Activated T-helper 1 cell treated with anti-CD3 and anti-CD28 coated beads, Interleukin-12 subunit alpha, Interleukin-12 subunit beta, Interleukin-2, Interleukin-4 antibody, amounts not matched to agents 30 ng/mL and 10 ng/mL and 1 ng/mL, durations not matched to agents 14 hours and 24 hours and 36 hours (primary cell): ENCODE data around the gene CLIC6. TPM values are rescaled to one million over a fixed set of nuclear protein-coding genes. Genes with fewer than 3 reads are reported as not detected.

Experiments
- DNase-seq: peaks from one replicate; pipeline ENCODE4 v3.0.0; 2021; ENCODE audit warnings: low spot score
- H3K27ac Mint-ChIP-seq: one replicate; pipeline ENCODE4 v1.8.0; 2021; ENCODE audit warnings: mild to moderate bottlenecking, mixed read lengths
- H3K27me3 Mint-ChIP-seq: one replicate; pipeline ENCODE4 v1.8.0; 2022; ENCODE audit warnings: mild to moderate bottlenecking, moderate library complexity, mixed read lengths; ENCODE audit not compliant: insufficient read depth
- H3K36me3 Mint-ChIP-seq: one replicate; pipeline ENCODE4 v1.8.0; 2021; ENCODE audit warnings: low read depth, mixed read lengths
- H3K4me1 Mint-ChIP-seq: one replicate; pipeline ENCODE4 v1.8.0; 2021; ENCODE audit warnings: low read depth, mixed read lengths
- H3K4me3 Mint-ChIP-seq: one replicate; pipeline ENCODE4 v1.8.0; 2021; ENCODE audit warnings: mild to moderate bottlenecking, moderate library complexity, mixed read lengths
- H3K9me3 Mint-ChIP-seq: one replicate; pipeline ENCODE4 v1.8.0; 2021; ENCODE audit warnings: mixed read lengths
- intact Hi-C: fragments of 100-400 bp; cut with micrococcal nuclease; formaldehyde crosslinking; loops from one replicate; pipeline ENCODE4 v1.15.1; 2024
- total RNA-seq: library from RNA; stranded (reverse); gene quantifications from 2 replicates; pipeline ENCODE4 v1.2.3, GENCODE V29; 2022

The CLIC6 gene
- total RNA-seq, 1 donor from 2014 or later, result not detected

DNA sequence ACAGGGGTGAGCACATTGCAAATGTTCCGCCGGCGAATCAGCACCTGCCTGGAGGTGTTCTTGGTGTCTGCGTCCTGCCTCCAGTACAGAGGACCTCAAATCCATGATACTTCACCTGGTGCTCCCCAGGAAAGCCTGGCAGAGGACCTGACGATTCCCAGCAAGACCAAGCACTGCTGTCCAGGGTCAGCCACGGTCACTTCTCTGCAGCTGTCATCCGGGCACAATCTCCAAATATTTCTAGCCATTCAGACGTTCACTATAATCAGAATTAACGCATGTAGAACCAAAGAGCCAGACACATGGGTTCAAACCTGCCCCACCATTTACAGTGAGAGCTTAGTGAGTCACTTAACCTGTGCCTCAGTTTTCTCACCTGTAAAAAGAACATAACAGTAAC is 74.5 kb downstream of the CLIC6 start:
- no peaks in the 10 kb centered on the region for H3K9me3 Mint-ChIP-seq
- intact Hi-C loops, result loop anchor here (10.0 kb wide), 1 partner anchor 762 kb away; no protein-coding TSS in a partner anchor

GRCh38 chr21:34743831-34744230 is 75.0 kb downstream of the CLIC6 start:
- H3K27ac Mint-ChIP-seq, result no peak overlapping the region
- H3K9me3 Mint-ChIP-seq, result no peaks in the 10 kb centered on the region
- H3K4me1 Mint-ChIP-seq, result peaks cover 4% of the 10 kb centered on the region
- no peaks in the 10 kb centered on the region for H3K36me3 Mint-ChIP-seq
- DNase-seq, result no peak
- intact Hi-C loops, result loop anchor here (2.0 to 10.0 kb wide), 2 partner anchors 301 to 761 kb away; no protein-coding TSS in a partner anchor
- H3K27me3 Mint-ChIP-seq, result peaks cover 5% of the 10 kb centered on the region
- no peak overlapping the region for H3K4me3 Mint-ChIP-seq

More for the DNA sequence above, 74.5 kb downstream of the CLIC6 start:
- no peak for DNase-seq
- H3K4me3 Mint-ChIP-seq, result no peak overlapping the region
- H3K36me3 Mint-ChIP-seq, result no peaks in the 10 kb centered on the region
- H3K27ac Mint-ChIP-seq, result no peak overlapping the region
- H3K4me1 Mint-ChIP-seq, result peaks cover 4% of the 10 kb centered on the region
- peaks cover 10% of the 10 kb centered on the region for H3K27me3 Mint-ChIP-seq

DNA sequence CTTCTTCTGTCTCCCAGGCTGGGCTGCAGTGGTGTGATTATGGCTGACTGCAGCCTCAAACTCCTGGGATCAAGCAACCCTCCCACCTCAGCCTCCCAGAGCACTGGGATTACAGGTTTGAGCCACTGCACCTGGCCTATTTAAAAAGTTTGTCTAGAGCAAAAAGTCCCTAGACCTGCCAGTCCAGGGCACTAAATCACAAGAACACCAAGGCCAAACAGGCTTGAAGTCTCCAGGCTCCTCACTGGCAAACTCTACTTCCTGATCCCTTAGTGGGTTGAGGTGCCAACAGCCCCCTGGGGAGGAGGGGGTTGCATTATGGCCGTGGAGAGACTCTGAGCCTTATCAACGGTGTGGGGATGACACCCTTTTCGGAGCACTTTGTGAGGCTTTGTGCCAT is 76.0 kb downstream of the CLIC6 start:
- H3K4me3 Mint-ChIP-seq, result no peak overlapping the region
- no peaks in the 10 kb centered on the region for H3K36me3 Mint-ChIP-seq
- H3K27me3 Mint-ChIP-seq, result peaks cover 4% of the 10 kb centered on the region
- no peak for DNase-seq
- H3K27ac Mint-ChIP-seq, result no peak overlapping the region
- no peaks in the 10 kb centered on the region for H3K9me3 Mint-ChIP-seq
- peaks cover 4% of the 10 kb centered on the region for H3K4me1 Mint-ChIP-seq
- intact Hi-C loops, result loop anchor here (1.0 to 10.0 kb wide), 6 partner anchors 144 to 1284 kb away; no protein-coding TSS in a partner anchor

DNA sequence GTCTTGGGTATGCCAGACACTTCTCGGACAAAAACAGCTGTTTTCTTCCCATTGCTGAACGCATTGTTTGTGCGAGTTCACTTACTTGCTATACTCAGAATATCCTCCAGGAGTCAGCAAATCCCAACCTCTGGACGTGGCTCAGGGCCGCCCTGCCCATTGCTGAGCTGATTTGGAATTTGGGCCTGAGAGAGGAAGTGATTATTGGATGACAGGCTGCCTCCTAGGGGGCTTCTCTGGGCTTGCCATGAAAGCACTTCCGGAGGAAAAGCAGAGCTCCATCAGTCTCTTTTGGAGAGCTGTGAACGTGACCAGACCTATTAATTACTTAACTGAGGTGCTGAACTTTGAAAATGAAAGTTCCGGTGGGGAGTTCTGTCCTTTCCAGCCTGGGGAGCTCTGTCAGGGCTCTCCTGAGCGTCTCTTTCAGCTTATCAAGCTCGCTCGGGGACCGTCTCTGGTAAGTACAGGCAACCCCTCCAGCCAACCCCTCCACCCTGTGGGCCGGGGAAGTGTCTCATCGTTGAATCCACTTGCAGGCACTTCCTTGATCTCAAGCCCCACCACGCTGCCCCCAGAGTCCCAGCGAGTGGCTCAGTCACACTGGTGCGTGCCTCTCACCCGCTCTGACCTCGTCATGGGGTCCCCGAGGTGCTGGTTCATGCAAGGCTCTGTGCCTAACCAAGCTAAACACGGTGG is 76.9 kb downstream of the CLIC6 start:
- intact Hi-C loops, result loop anchor here (1.0 to 10.0 kb wide), 6 partner anchors 143 to 1283 kb away; no protein-coding TSS in a partner anchor
- peaks cover 9% of the 10 kb centered on the region for H3K27me3 Mint-ChIP-seq
- H3K36me3 Mint-ChIP-seq, result no peaks in the 10 kb centered on the region
- H3K4me1 Mint-ChIP-seq, result peaks cover 4% of the 10 kb centered on the region
- DNase-seq, result peak; percentile 46
- no peaks in the 10 kb centered on the region for H3K9me3 Mint-ChIP-seq
- H3K4me3 Mint-ChIP-seq, result peak overlapping the region; percentile 13
- H3K27ac Mint-ChIP-seq, result peak overlapping the region; percentile 1

GRCh38 chr21:34748862-34749261 is 80.1 kb downstream of the CLIC6 start:
- no peak for DNase-seq
- no peak overlapping the region for H3K27ac Mint-ChIP-seq
- H3K4me3 Mint-ChIP-seq, result no peak overlapping the region
- peaks cover 4% of the 10 kb centered on the region for H3K4me1 Mint-ChIP-seq
- no peaks in the 10 kb centered on the region for H3K36me3 Mint-ChIP-seq
- peaks cover 10% of the 10 kb centered on the region for H3K27me3 Mint-ChIP-seq
- intact Hi-C loops, result loop anchor here (10.0 kb wide), 1 partner anchor 756 kb away; no protein-coding TSS in a partner anchor
- H3K9me3 Mint-ChIP-seq, result no peaks in the 10 kb centered on the region

- Mint-ChIP-seq H3K27ac (no peak overlapping the region), H3K36me3 (no peaks in the 10 kb centered on the region), H3K9me3 (no peaks in the 10 kb centered on the region), H3K27me3 (peaks cover 16% of the 10 kb centered on the region), H3K4me1 (no peaks in the 10 kb centered on the region), H3K4me3 (no peak overlapping the region)
- intact Hi-C loops, result no loop called here
- DNase-seq, result no peak
Observed at GRCh38 chr21:34754690-34755647, 86.2 kb downstream of the CLIC6 start.

GRCh38 chr21:34761758-34762330 is 93.0 kb downstream of the CLIC6 start:
- H3K27me3 Mint-ChIP-seq, result peaks cover 2% of the 10 kb centered on the region
- no peak for DNase-seq

DNA sequence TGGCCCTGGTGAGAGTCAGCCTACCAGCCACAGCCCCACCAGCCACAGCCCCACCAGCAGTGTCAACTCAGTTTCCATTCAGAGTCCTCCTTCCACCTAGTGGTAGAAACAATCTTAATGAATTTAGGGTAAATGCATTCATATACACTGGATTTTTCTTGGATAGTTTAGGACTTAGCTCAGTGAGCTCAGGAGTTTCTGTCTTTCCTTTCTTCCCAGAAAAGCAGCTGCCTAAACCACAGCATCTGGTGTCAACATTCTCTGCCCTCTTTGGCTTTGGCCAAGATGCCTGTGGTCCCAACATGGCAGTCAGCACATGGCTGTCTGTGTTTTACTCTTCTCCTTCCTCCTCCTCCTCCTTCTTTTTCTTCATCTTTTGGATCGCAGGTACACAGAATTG is 94.0 kb downstream of the CLIC6 start:
- peaks cover 13% of the 10 kb centered on the region for H3K9me3 Mint-ChIP-seq
- no peak overlapping the region for H3K27ac Mint-ChIP-seq
- H3K4me3 Mint-ChIP-seq, result no peak overlapping the region
- intact Hi-C loops, result no loop called here
- DNase-seq, result no peak
- H3K27me3 Mint-ChIP-seq, result peaks cover 2% of the 10 kb centered on the region
- no peaks in the 10 kb centered on the region for H3K36me3 Mint-ChIP-seq
- no peaks in the 10 kb centered on the region for H3K4me1 Mint-ChIP-seq

More at GRCh38 chr21:34761758-34762330, 93.0 kb downstream of the CLIC6 start:
- Mint-ChIP-seq H3K4me1 (no peaks in the 10 kb centered on the region), H3K27ac (no peak overlapping the region), H3K36me3 (no peaks in the 10 kb centered on the region), H3K4me3 (no peak overlapping the region), H3K9me3 (peaks cover 13% of the 10 kb centered on the region)
- intact Hi-C loops, result no loop called here

DNA sequence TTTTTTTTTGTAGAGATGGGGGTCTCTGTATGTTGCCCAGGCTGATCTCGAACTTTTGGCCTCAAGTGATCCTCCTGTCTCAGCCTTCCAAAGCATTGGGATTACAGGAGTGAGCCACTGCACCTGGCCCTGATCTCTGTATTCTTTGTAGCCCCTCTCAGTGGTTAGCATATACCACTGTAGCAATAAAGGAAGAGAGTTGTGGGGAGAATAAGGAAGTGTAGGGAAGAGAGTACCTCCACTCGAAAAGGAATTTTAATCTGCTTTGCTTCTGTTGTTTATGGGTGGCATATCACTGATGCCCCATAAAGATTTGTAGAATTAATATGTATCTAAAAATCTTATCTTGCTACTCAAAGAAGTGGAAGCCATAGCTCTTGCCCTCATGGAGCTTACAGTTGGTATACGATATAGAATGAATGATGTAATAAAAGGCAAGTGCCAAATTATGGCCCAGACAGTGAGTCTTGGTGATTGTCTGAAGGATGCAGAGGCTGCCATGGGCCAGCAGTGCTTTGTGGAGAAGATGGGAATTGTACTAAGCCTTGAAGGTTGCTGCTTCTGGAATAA is 96.0 kb downstream of the CLIC6 start:
- Mint-ChIP-seq H3K27me3 (peaks cover 2% of the 10 kb centered on the region), H3K9me3 (peaks cover 13% of the 10 kb centered on the region), H3K27ac (no peak overlapping the region), H3K4me1 (no peaks in the 10 kb centered on the region), H3K36me3 (no peaks in the 10 kb centered on the region), H3K4me3 (no peak overlapping the region)
- intact Hi-C loops, result no loop called here
- no peak for DNase-seq

- DNase-seq, result no peak
- H3K27me3 Mint-ChIP-seq, result peaks cover 5% of the 10 kb centered on the region
- H3K9me3 Mint-ChIP-seq, result peaks cover 13% of the 10 kb centered on the region
- intact Hi-C loops, result no loop called here
- H3K4me3 Mint-ChIP-seq, result no peak overlapping the region
- H3K36me3 Mint-ChIP-seq, result no peaks in the 10 kb centered on the region
- H3K4me1 Mint-ChIP-seq, result no peaks in the 10 kb centered on the region
- H3K27ac Mint-ChIP-seq, result no peak overlapping the region
Observed at GRCh38 chr21:34765619-34766018, 96.8 kb downstream of the CLIC6 start.

- no peak for DNase-seq
- Mint-ChIP-seq H3K36me3 (no peaks in the 10 kb centered on the region), H3K4me1 (no peaks in the 10 kb centered on the region), H3K27me3 (peaks cover 11% of the 10 kb centered on the region), H3K9me3 (peaks cover 13% of the 10 kb centered on the region), H3K4me3 (no peak overlapping the region), H3K27ac (no peak overlapping the region)
- intact Hi-C loops, result no loop called here
Observed at GRCh38 chr21:34766862-34767261, 98.1 kb downstream of the CLIC6 start.
